Right lobe of liver (tissue), 6 donors: Measurements from ENCODE around the gene SALL1. TPM values are rescaled to one million over a fixed set of nuclear protein-coding genes. Genes with fewer than 3 reads are reported as not detected.

Source experiments
- ATAC-seq, 4 donors: fragments of 200-7000 bp; cut with Tn5 transposase; one replicate each; pipeline ENCODE4 v1.9.1; 2020; ENCODE audit warnings: mild to moderate bottlenecking in 4 of 4, moderate library complexity in 4 of 4
- DNase-seq, 3 donors: peaks; one replicate each; pipeline ENCODE4 v3.0.0-alpha.2; 2020
- H3K27ac ChIP-seq, 3 donors: fragments of 200-600 bp; one replicate each; pipeline ENCODE4 v1.8.0; 2022
- H3K27me3 ChIP-seq, 2 donors: fragments of 200-600 bp; one replicate each; pipeline ENCODE4 v1.8.0; 2022
- H3K36me3 ChIP-seq, 4 donors: fragments of 200-600 bp; sonication (generic) in 1 of 4; one replicate each; pipeline versions ENCODE4 v1.5.1 to v1.8.0; 2017 to 2022; ENCODE audit warnings: control low read depth in 1 of 4
- H3K4me1 ChIP-seq, 4 donors: fragments of 200-600 bp; sonication (generic) in 1 of 4; one replicate each; pipeline versions ENCODE4 v1.5.1 to v1.8.0; 2017 to 2022; ENCODE audit warnings: control low read depth in 1 of 4
- H3K4me3 ChIP-seq, 3 donors: fragments of 200-600 bp; one replicate each; pipeline ENCODE4 v1.8.0; 2022
- H3K9me3 ChIP-seq, 4 donors: fragments of 200-600 bp; sonication (generic) in 1 of 4; one replicate each; pipeline versions ENCODE4 v1.5.1 to v1.8.0; 2017 to 2022; ENCODE audit warnings: control low read depth in 1 of 4
- CTCF ChIP-seq, 4 donors: fragments of 200-600 bp in 3 of 4; fragments of 450-650 bp in 1 of 4; IDR thresholded peaks; one replicate each; pipeline versions ENCODE4 v1.5.1 to v1.8.0; 2016 to 2022; ENCODE audit warnings: antibody characterized with exemption in 4 of 4, mild to moderate bottlenecking in 2 of 4
- POLR2A ChIP-seq: fragments of 450-650 bp; IDR thresholded peaks from one replicate; pipeline ENCODE4 v1.6.1; 2017; ENCODE audit warnings: antibody characterized with exemption, mild to moderate bottlenecking
- WGBS: methylation state at CpG from one replicate; pipeline ENCODE4 v1.1.6; 2018; ENCODE audit warnings: low coverage, low lambda C conversion rate; ENCODE audit not compliant: insufficient coverage; ENCODE audit errors: missing lambda C conversion rate; 5-methylcytosine and 5-hydroxymethylcytosine counted together
- intact Hi-C, 2 donors: fragments of 100-400 bp; cut with DNase I; formaldehyde crosslinking; loops; one replicate each; pipeline versions ENCODE4 v1.11.2 to v1.14.1; 2022
- total RNA-seq, 6 experiments: library from RNA; depleted of rRNA in 2 of 6; stranded (reverse); fragments of >200 nt in 2 of 6; fragmentation: NEBNext Ultra II Directional in 3 of 6; extraction: Animal tissue kit (Norgen Biotek cat#: 25700) in 3 of 6; gene quantifications; one replicate each; pipeline versions ENCODE4 v1.1.0 to v1.2.4, GENCODE V29; 2016 to 2023
- donor health status: DM: no; HTN: yes; CAD: no.
- donor health status: DM: no; HTN: no; CAD: no.
- donor health status: DM: no; HTN: no; CAD: no.
- donor health status: DM: no; HTN: yes; CAD: no.
- donor health status: DM: no; HTN: yes; CAD: no.

SALL1 gene
- total RNA-seq, 6 experiments from 2014 or later: 22.9 to 30.1 (median 26.4) TPM

- TF ChIP-seq POLR2A: no peak
- no peak for TF ChIP-seq CTCF (IDR thresholded peaks at IDR 0.05)
- intact Hi-C loops: no loop called here
- H3K9me3 ChIP-seq: no peaks in the 10 kb centered on the region
Measured at GRCh38 chr16:51163366-51163765, 12.3 kb upstream of the SALL1 start.

GRCh38 chr16:51161440-51162195 is 10.5 kb upstream of the SALL1 start:
- H3K27ac ChIP-seq: no peak overlapping the region
- no peak overlapping the region for H3K4me3 ChIP-seq
- no peaks in the 10 kb centered on the region for H3K27me3 ChIP-seq
- H3K9me3 ChIP-seq: no peaks in the 10 kb centered on the region
- 100% methylated on average over 2 of the region's 2 CpGs for WGBS
- intact Hi-C loops: no loop called here
- no peak for TF ChIP-seq CTCF (IDR thresholded peaks at IDR 0.05)
- no peak for TF ChIP-seq POLR2A
- peaks cover 0 to 20% (median 8%) of the 10 kb centered on the region in 4 donors for H3K4me1 ChIP-seq
- DNase-seq (no peak), ATAC-seq (peak in 1 of 4 donors; percentile 19)
- no peaks in the 10 kb centered on the region for H3K36me3 ChIP-seq

More at GRCh38 chr16:51163366-51163765, 12.3 kb upstream of the SALL1 start:
- no peaks in the 10 kb centered on the region for H3K36me3 ChIP-seq
- no peak overlapping the region for H3K4me3 ChIP-seq
- WGBS: 84% methylated on average over 2 of the region's 2 CpGs
- no peak overlapping the region for H3K27ac ChIP-seq
- peaks cover 0 to 4% (median 0%) of the 10 kb centered on the region in 4 donors for H3K4me1 ChIP-seq
- no peak for DNase-seq
- no peak for ATAC-seq
- no peaks in the 10 kb centered on the region for H3K27me3 ChIP-seq

GRCh38 chr16:51159865-51160264 is 8.8 kb upstream of the SALL1 start:
- TF ChIP-seq POLR2A: no peak
- no peak for TF ChIP-seq CTCF (IDR thresholded peaks at IDR 0.05)
- ATAC-seq (no peak), DNase-seq (no peak)
- no peaks in the 10 kb centered on the region for H3K9me3 ChIP-seq
- H3K4me1 ChIP-seq: peaks cover 0 to 27% (median 8%) of the 10 kb centered on the region in 4 donors
- intact Hi-C loops: no loop called here
- WGBS: 73% methylated on average over 5 of the region's 6 CpGs
- H3K27ac ChIP-seq: no peak overlapping the region
- no peak overlapping the region for H3K4me3 ChIP-seq
- H3K36me3 ChIP-seq: no peaks in the 10 kb centered on the region
- no peaks in the 10 kb centered on the region for H3K27me3 ChIP-seq

GRCh38 chr16:51159296-51159695 is 8.2 kb upstream of the SALL1 start:
- Histone ChIP-seq H3K4me1 (peaks cover 0 to 31% (median 10%) of the 10 kb centered on the region in 4 donors), H3K27me3 (no peaks in the 10 kb centered on the region), H3K36me3 (no peaks in the 10 kb centered on the region), H3K4me3 (no peak overlapping the region), H3K9me3 (no peaks in the 10 kb centered on the region), H3K27ac (no peak overlapping the region)
- TF ChIP-seq CTCF (IDR thresholded peaks at IDR 0.05) (no peak), POLR2A (no peak)
- intact Hi-C loops: no loop called here
- ATAC-seq (peak in 1 of 4 donors; percentile 4), DNase-seq (no peak)
- 58% methylated on average over 3 of the region's 3 CpGs for WGBS
